Muscle layer of duodenum (tissue), 2 donors: ENCODE results near the gene ADD3.

Source experiments
- H3K27ac ChIP-seq: one replicate; pipeline ENCODE4 v1.7.0; 2013; ENCODE audit warnings: mild to moderate bottlenecking, low read length
- H3K27me3 ChIP-seq: one replicate; pipeline ENCODE4 v1.7.0; 2013; ENCODE audit warnings: low read depth, mild to moderate bottlenecking, control low read depth, low read length
- H3K36me3 ChIP-seq, 2 donors: one replicate each; pipeline ENCODE4 v1.7.0; 2013; ENCODE audit warnings: low read length in 2 of 2, control low read depth in 1 of 2, mild to moderate bottlenecking in 1 of 2; ENCODE audit not compliant: insufficient read depth in 2 of 2, control insufficient read depth in 1 of 2
- H3K4me1 ChIP-seq, 2 donors: one replicate each; pipeline ENCODE4 v1.7.0; 2013; ENCODE audit warnings: low read length in 2 of 2, mild to moderate bottlenecking in 2 of 2, control low read depth in 1 of 2, moderate library complexity in 1 of 2; ENCODE audit not compliant: insufficient read depth in 2 of 2, control insufficient read depth in 1 of 2
- H3K4me3 ChIP-seq, 2 donors: one replicate each; pipeline ENCODE4 v1.7.0; 2013; ENCODE audit warnings: low read length in 2 of 2, low read depth in 1 of 2, mild to moderate bottlenecking in 1 of 2
- H3K9me3 ChIP-seq, 2 donors: one replicate each; pipeline ENCODE4 v1.7.0; 2013; ENCODE audit warnings: low read length in 2 of 2, control low read depth in 1 of 2, mild to moderate bottlenecking in 1 of 2; ENCODE audit not compliant: control insufficient read depth in 1 of 2
- donor health status: healthy.

The ADD3 gene

GRCh38 chr10:110174816-110175215 is 167.0 kb downstream of the ADD3 start:
- H3K36me3 ChIP-seq = no peaks in the 10 kb centered on the region
- no peaks in the 10 kb centered on the region for H3K9me3 ChIP-seq
- no peaks in the 10 kb centered on the region for H3K27me3 ChIP-seq
- no peak overlapping the region for H3K4me3 ChIP-seq
- no peak overlapping the region for H3K27ac ChIP-seq
- H3K4me1 ChIP-seq = no peaks in the 10 kb centered on the region

- H3K4me1 ChIP-seq = no peaks in the 10 kb centered on the region
- no peaks in the 10 kb centered on the region for H3K9me3 ChIP-seq
- H3K4me3 ChIP-seq = no peak overlapping the region
- no peaks in the 10 kb centered on the region for H3K36me3 ChIP-seq
- no peak overlapping the region for H3K27ac ChIP-seq
- H3K27me3 ChIP-seq = no peaks in the 10 kb centered on the region
Observed at GRCh38 chr10:110175406-110175805, 167.6 kb downstream of the ADD3 start.

GRCh38 chr10:110176141-110177030 is 168.6 kb downstream of the ADD3 start:
- Histone ChIP-seq H3K9me3 (no peaks in the 10 kb centered on the region), H3K27ac (no peak overlapping the region)

GRCh38 chr10:110179220-110179619 is 171.4 kb downstream of the ADD3 start:
- no peaks in the 10 kb centered on the region for H3K4me1 ChIP-seq
- H3K27ac ChIP-seq = no peak overlapping the region
- no peaks in the 10 kb centered on the region for H3K9me3 ChIP-seq
- H3K27me3 ChIP-seq = no peaks in the 10 kb centered on the region
- no peak overlapping the region for H3K4me3 ChIP-seq
- H3K36me3 ChIP-seq = no peaks in the 10 kb centered on the region

More at GRCh38 chr10:110176141-110177030, 168.6 kb downstream of the ADD3 start:
- no peaks in the 10 kb centered on the region for H3K4me1 ChIP-seq
- H3K36me3 ChIP-seq = no peaks in the 10 kb centered on the region
- H3K4me3 ChIP-seq = no peak overlapping the region
- no peaks in the 10 kb centered on the region for H3K27me3 ChIP-seq

GRCh38 chr10:110181451-110181850 is 173.7 kb downstream of the ADD3 start:
- Histone ChIP-seq H3K27me3 (no peaks in the 10 kb centered on the region), H3K27ac (no peak overlapping the region), H3K36me3 (no peaks in the 10 kb centered on the region)

GRCh38 chr10:110181911-110182310 is 174.1 kb downstream of the ADD3 start:
- H3K4me1 ChIP-seq = no peaks in the 10 kb centered on the region
- no peaks in the 10 kb centered on the region for H3K9me3 ChIP-seq
- no peak overlapping the region for H3K4me3 ChIP-seq
- no peaks in the 10 kb centered on the region for H3K36me3 ChIP-seq
- no peaks in the 10 kb centered on the region for H3K27me3 ChIP-seq
- H3K27ac ChIP-seq = no peak overlapping the region

More at GRCh38 chr10:110181451-110181850, 173.7 kb downstream of the ADD3 start:
- Histone ChIP-seq H3K4me3 (no peak overlapping the region), H3K9me3 (no peaks in the 10 kb centered on the region), H3K4me1 (no peaks in the 10 kb centered on the region)

GRCh38 chr10:110184398-110184797 is 176.6 kb downstream of the ADD3 start:
- no peaks in the 10 kb centered on the region for H3K27me3 ChIP-seq
- no peaks in the 10 kb centered on the region for H3K9me3 ChIP-seq
- H3K27ac ChIP-seq = no peak overlapping the region
- H3K36me3 ChIP-seq = no peaks in the 10 kb centered on the region
- H3K4me1 ChIP-seq = no peaks in the 10 kb centered on the region
- H3K4me3 ChIP-seq = no peak overlapping the region
